WERI-Rb-1 (cell line): ENCODE data around the gene CEP55.
"Not testable (repeated sequence)": the region's sequence is repeated elsewhere in the genome, so short reads cannot be mapped to it uniquely, and the experiment has no call there.

Source experiments
- DNase-seq: peaks from one replicate; pipeline ENCODE4 v3.0.0-alpha.2; 2020
- H3K27ac ChIP-seq: fragments of 250-450 bp; sonication (Bioruptor Pico); 2 replicates; pipeline ENCODE4 v1.5.1; 2020; ENCODE audit warnings: mild to moderate bottlenecking, moderate library complexity
- H3K27me3 ChIP-seq: fragments of 250-450 bp; sonication (Bioruptor Pico); 2 replicates; pipeline ENCODE4 v1.5.1; 2021; ENCODE audit warnings: mild to moderate bottlenecking, low read depth, moderate library complexity; ENCODE audit not compliant: insufficient read depth, severe bottlenecking
- H3K36me3 ChIP-seq: fragments of 250-450 bp; sonication (Bioruptor Pico); 2 replicates; pipeline ENCODE4 v1.5.1; 2020; ENCODE audit warnings: mild to moderate bottlenecking, moderate library complexity
- H3K4me3 ChIP-seq: 2 replicates; pipeline ENCODE4 v1.5.1; 2011; ENCODE audit warnings: low read depth, mild to moderate bottlenecking, control low read depth, low read length
- H3K9me3 ChIP-seq: fragments of 250-450 bp; sonication (Bioruptor Pico); 2 replicates; pipeline ENCODE4 v1.5.1; 2021; ENCODE audit warnings: mild to moderate bottlenecking, moderate library complexity; ENCODE audit not compliant: severe bottlenecking
- CTCF ChIP-seq: IDR thresholded peaks from 2 replicates; pipeline ENCODE4 v1.5.1; 2011; ENCODE audit warnings: low read depth, mild to moderate bottlenecking, control low read depth, inconsistent platforms, low read length

The CEP55 gene

DNA sequence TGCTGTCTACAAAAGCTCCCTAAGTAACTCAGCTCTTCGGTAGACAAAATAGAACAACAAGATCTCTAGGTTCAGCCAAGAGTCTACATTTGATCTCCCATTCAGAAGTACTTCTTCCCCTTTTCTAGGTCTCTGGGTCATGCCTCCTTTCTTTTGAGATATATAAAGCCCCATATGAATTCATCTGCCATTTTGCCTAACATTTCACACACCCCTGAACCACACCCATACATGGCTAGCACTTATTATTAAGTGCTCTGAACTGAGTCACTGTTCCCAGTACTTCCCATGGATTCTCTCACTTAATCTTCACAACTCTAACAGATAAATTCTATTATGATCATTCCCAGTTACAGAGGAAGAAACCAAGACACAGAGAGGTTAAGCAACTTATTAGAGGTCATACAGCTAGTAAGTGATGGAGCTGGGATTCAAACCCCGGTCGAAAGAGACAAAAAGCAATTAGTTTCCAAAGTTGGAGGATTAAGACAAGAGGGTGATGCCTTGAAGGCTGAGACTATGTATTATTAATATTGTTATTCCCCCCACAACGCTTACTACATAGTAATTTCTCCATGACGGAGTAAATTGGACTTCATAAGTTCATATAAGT, 31.5 kb upstream of the CEP55 start:
- no peak for TF ChIP-seq CTCF
- no peak overlapping the region for H3K27ac ChIP-seq
- no peak for DNase-seq

GRCh38 chr10:93465806-93466675, 30.4 kb upstream of the CEP55 start:
- no peaks in the 10 kb centered on the region for H3K27me3 ChIP-seq
- no peak for DNase-seq
- no peaks in the 10 kb centered on the region for H3K36me3 ChIP-seq
- H3K27ac ChIP-seq = no peak overlapping the region
- no peak overlapping the region for H3K4me3 ChIP-seq
- no peak for TF ChIP-seq CTCF
- H3K9me3 ChIP-seq = peaks cover 2% of the 10 kb centered on the region

More for the DNA sequence above, 31.5 kb upstream of the CEP55 start:
- Histone ChIP-seq H3K9me3 (peaks cover 2% of the 10 kb centered on the region), H3K36me3 (no peaks in the 10 kb centered on the region), H3K4me3 (no peak overlapping the region), H3K27me3 (no peaks in the 10 kb centered on the region)

- not testable (repeated sequence) for H3K27ac ChIP-seq, H3K36me3 ChIP-seq, H3K27me3 ChIP-seq, H3K9me3 ChIP-seq, H3K4me3 ChIP-seq, DNase-seq
These were observed 28.8 kb upstream of the CEP55 start for GRCh38 chr10:93467635-93468034.

- no peak overlapping the region for H3K4me3 ChIP-seq
- H3K36me3 ChIP-seq = no peaks in the 10 kb centered on the region
- no peak for DNase-seq
- no peaks in the 10 kb centered on the region for H3K27me3 ChIP-seq
- no peak overlapping the region for H3K27ac ChIP-seq
- H3K9me3 ChIP-seq = peaks cover 2% of the 10 kb centered on the region
- TF ChIP-seq CTCF = no peak
These were observed 27.8 kb upstream of the CEP55 start for GRCh38 chr10:93468461-93469213.

- no peak for DNase-seq
- H3K27ac ChIP-seq = no peak overlapping the region
- peaks cover 2% of the 10 kb centered on the region for H3K9me3 ChIP-seq
These were observed 27.0 kb upstream of the CEP55 start for GRCh38 chr10:93469454-93469853.

More at GRCh38 chr10:93469454-93469853, 27.0 kb upstream of the CEP55 start:
- Histone ChIP-seq H3K36me3 (no peaks in the 10 kb centered on the region), H3K4me3 (no peak overlapping the region), H3K27me3 (no peaks in the 10 kb centered on the region)
- TF ChIP-seq CTCF = no peak
